Psoas muscle (tissue), 8 donors: ENCODE measurements around the gene MUC4. TPM values are rescaled to one million over a fixed set of nuclear protein-coding genes. Genes with fewer than 3 reads are reported as not detected.

Source experiments
- ATAC-seq, 4 donors: fragments of 200-7000 bp; cut with Tn5 transposase; one replicate each; pipeline ENCODE4 v1.9.1; 2020; ENCODE audit warnings: moderate library complexity in 3 of 4, mild to moderate bottlenecking in 2 of 4
- DNase-seq, 2 donors: peaks; one replicate each; pipeline ENCODE4 v3.0.0-alpha.2; 2020
- H3K27ac ChIP-seq: fragments of 200-600 bp; one replicate; pipeline ENCODE4 v1.8.0; 2022
- H3K27me3 ChIP-seq, 3 donors: fragments of 200-600 bp in 1 of 3; one replicate each; pipeline versions ENCODE4 v1.6.1 to v1.8.0; 2013 to 2022; ENCODE audit warnings: low read length in 2 of 3, mild to moderate bottlenecking in 2 of 3, moderate library complexity in 1 of 3; ENCODE audit not compliant: insufficient read depth in 3 of 3
- H3K36me3 ChIP-seq, 2 donors: fragments of 200-600 bp in 1 of 2; one replicate each; pipeline versions ENCODE4 v1.6.1 to v1.8.0; 2013 to 2022; ENCODE audit warnings: low read depth in 1 of 2, mild to moderate bottlenecking in 1 of 2, moderate library complexity in 1 of 2; ENCODE audit not compliant: insufficient read depth in 1 of 2
- H3K4me1 ChIP-seq: fragments of 200-600 bp; one replicate; pipeline ENCODE4 v1.8.0; 2022
- H3K4me3 ChIP-seq: fragments of 200-600 bp; one replicate; pipeline ENCODE4 v1.8.0; 2022; ENCODE audit warnings: mild to moderate bottlenecking
- H3K9me3 ChIP-seq: fragments of 200-600 bp; one replicate; pipeline ENCODE4 v1.8.0; 2022
- WGBS, 3 donors: extraction: QIAGEN DNeasy Blood & Tissue Kit; methylation state at CpG; one replicate each; pipeline versions ENCODE4 v1.1.6 to v1.1.7; 2013; 5-methylcytosine and 5-hydroxymethylcytosine counted together
- intact Hi-C, 2 donors: fragments of 100-400 bp; cut with DNase I; formaldehyde crosslinking; loops; one replicate each; pipeline versions ENCODE4 v1.11.0 to v1.14.2; 2022
- polyA plus RNA-seq, 3 donors: library from polyadenylated mRNA; stranded (reverse); fragments of 200-250 nt; gene quantifications; one replicate each; pipeline ENCODE4 v1.2.3, GENCODE V29; 2013
- total RNA-seq, 4 donors: library from RNA; stranded (reverse); fragmentation: NEBNext Ultra II Directional in 2 of 4; extraction: Animal tissue kit (Norgen Biotek cat#: 25700) in 2 of 4; gene quantifications; one replicate each; pipeline versions ENCODE4 v1.2.1 to v1.2.4, GENCODE V29; 2021 to 2023
- TF ChIP-seq, protein P1 (sequence below): fragments of 200-600 bp; IDR thresholded peaks from one replicate; pipeline ENCODE4 v1.8.0; 2022; ENCODE audit warnings: antibody characterized with exemption
- donor health status: healthy with polysubstance abuse.
- donor health status: DM: no; HTN: no; CAD: no; lungs with moderate emphysema.
- donor health status: Bipolar disorder and iron deficiency.
- donor health status: healthy.
- donor health status: DM: yes; HTN: yes; CAD: no.
- donor health status: DM: no; HTN: no; CAD: no.
- donor health status: DM: no; HTN: no; CAD: no.
- donor health status: DM: yes; HTN: yes; CAD: no.

The MUC4 gene
- total and polyA plus RNA-seq, 7 donors, result 0.01 to 0.08 (median 0.02) TPM; not detected in 4

DNA sequence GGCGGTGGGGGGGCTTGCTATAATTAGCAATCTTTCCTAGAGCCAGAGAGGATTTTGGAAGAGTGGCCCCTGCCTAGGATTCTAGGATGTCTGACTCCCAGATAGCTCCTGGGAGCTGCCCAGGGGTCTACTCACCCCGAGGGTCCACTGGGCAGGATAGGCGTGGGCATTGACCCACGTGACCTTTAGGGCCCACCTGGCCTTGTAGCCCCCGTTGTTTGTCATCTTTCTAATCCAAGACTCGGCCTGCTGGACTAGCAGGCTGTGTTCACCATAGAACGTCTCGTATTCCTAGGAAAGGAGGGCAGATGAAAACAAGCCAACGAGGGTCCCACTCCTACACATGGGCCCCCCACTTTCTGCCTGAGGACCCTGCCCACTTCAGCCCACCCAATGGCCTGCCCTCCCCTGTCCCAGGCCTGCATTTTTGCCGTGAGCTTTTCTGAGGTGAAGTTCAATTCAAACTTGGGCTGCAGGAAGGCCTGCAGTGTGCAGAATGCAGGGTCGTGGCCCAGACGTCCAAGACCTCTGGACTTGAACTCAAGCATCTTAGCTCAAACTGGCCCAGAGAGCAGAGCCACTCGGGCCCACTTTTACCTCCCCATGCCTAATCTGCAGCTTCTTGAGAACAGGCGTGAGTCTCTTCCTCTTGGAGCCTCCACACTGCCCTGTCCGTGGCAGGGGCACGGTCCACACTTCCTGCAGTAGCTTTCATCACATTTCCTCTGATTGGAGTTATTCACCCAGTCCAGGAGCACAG, 41.5 kb downstream of the MUC4 start:
- Histone ChIP-seq H3K36me3 (no peaks in the 10 kb centered on the region), H3K27ac (no peak overlapping the region), H3K27me3 (peaks cover 0 to 4% (median 0%) of the 10 kb centered on the region in 3 donors), H3K4me1 (no peaks in the 10 kb centered on the region), H3K4me3 (no peak overlapping the region), H3K9me3 (no peaks in the 10 kb centered on the region)
- no peak for DNase-seq
- TF ChIP-seq, protein P1, sequence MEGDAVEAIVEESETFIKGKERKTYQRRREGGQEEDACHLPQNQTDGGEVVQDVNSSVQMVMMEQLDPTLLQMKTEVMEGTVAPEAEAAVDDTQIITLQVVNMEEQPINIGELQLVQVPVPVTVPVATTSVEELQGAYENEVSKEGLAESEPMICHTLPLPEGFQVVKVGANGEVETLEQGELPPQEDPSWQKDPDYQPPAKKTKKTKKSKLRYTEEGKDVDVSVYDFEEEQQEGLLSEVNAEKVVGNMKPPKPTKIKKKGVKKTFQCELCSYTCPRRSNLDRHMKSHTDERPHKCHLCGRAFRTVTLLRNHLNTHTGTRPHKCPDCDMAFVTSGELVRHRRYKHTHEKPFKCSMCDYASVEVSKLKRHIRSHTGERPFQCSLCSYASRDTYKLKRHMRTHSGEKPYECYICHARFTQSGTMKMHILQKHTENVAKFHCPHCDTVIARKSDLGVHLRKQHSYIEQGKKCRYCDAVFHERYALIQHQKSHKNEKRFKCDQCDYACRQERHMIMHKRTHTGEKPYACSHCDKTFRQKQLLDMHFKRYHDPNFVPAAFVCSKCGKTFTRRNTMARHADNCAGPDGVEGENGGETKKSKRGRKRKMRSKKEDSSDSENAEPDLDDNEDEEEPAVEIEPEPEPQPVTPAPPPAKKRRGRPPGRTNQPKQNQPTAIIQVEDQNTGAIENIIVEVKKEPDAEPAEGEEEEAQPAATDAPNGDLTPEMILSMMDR, result no peak
- no peak for ATAC-seq
- WGBS, 3 donors, result 76 to 83% (median 79%) methylated on average over 16 of the region's 16 CpGs
- intact Hi-C loops, result no loop called here

DNA sequence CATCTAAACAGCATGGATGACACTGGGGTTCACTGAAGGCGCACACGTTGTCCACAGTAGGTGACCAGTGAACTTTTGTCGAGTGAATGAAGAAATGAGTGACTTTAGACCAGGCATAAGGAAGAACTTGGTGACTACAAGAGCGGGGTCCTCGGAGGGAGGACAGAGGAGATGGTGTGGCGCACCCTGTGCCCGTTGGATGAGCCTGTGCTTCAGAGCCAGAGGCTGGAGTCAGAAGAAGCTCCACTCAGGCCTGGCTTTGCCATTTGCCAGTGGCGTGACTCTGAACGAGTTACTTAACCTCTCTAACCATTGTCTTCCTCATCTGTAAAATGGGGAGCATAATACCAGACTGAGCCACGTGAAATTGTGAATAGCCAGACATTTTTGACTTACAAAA, 42.2 kb downstream of the MUC4 start:
- WGBS, 3 donors, result 85 to 86% (median 85%) methylated on average over 10 of the region's 10 CpGs
- no peak overlapping the region for H3K4me3 ChIP-seq
- no peaks in the 10 kb centered on the region for H3K4me1 ChIP-seq
- H3K27ac ChIP-seq, result no peak overlapping the region
- no peaks in the 10 kb centered on the region for H3K9me3 ChIP-seq
- no peak for DNase-seq
- TF ChIP-seq, protein P1, result no peak
- H3K27me3 ChIP-seq, result peaks cover 0 to 6% (median 0%) of the 10 kb centered on the region in 3 donors
- H3K36me3 ChIP-seq, result no peaks in the 10 kb centered on the region
- ATAC-seq, result no peak
- intact Hi-C loops, result no loop called here

DNA sequence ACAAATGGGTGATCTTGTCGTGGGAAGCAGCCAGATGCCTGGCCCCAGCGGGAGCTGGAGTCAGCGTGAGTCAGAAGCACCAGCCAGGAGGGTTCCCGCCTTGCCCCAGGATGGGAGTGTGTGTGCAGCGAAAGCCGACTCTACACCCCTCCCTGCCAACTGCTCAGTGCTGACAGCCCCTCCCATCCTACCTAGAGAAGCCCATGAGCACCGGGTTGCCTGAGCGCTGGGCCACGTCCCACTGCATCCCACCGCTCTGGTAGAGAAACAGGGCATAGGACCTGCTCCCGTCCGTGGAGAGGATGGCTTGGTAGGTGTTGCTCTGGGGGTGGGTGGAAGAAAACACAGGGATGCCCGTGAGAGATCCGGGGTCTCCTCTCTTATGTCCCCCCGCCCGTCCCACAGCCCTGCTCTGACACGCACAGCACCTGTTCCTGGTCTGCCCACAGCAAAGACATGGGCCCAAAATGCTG, 42.9 kb downstream of the MUC4 start:
- H3K36me3 ChIP-seq, result no peaks in the 10 kb centered on the region
- DNase-seq (no peak), ATAC-seq (no peak)
- H3K4me3 ChIP-seq, result no peak overlapping the region
- H3K27me3 ChIP-seq, result peaks cover 0 to 6% (median 0%) of the 10 kb centered on the region in 3 donors
- H3K9me3 ChIP-seq, result no peaks in the 10 kb centered on the region
- TF ChIP-seq, protein P1, result no peak
- no peaks in the 10 kb centered on the region for H3K4me1 ChIP-seq
- 74 to 79% (median 75%) methylated on average over 17 of the region's 17 CpGs for whole genome bisulfite sequencing, 3 donors
- intact Hi-C loops, result no loop called here
- H3K27ac ChIP-seq, result no peak overlapping the region

DNA sequence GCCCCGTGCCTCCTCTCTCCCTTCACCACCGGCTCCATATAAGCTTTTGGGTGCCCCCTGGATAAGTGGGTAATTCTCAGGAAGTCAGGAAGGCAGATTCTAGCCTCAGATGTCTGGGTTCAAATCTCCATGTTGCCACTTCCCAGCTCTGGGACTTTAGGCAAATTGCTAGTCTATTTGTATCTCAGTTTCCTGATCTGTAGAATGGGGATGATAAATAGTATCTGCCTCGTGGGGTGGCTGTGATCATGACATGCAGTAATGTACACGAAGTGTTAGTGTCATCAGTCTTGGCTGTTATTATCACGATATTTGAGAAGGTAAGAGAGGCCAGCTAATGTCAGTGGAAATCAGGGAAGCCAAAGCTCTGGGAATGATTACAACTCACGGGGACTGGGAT, 43.3 kb downstream of the MUC4 start:
- intact Hi-C loops, result no loop called here
- DNase-seq, result no peak
- Histone ChIP-seq H3K36me3 (no peaks in the 10 kb centered on the region), H3K4me3 (no peak overlapping the region), H3K27ac (no peak overlapping the region), H3K4me1 (no peaks in the 10 kb centered on the region), H3K27me3 (peaks cover 0 to 6% (median 0%) of the 10 kb centered on the region in 3 donors), H3K9me3 (no peaks in the 10 kb centered on the region)
- WGBS, 3 donors, result 69 to 71% (median 70%) methylated on average over 6 of the region's 6 CpGs
- ATAC-seq, result no peak
- TF ChIP-seq, protein P1, result no peak
